ENCODE measurements around the gene ZBBX. TPM values are rescaled to one million over a fixed set of nuclear protein-coding genes. Genes with fewer than 3 reads are reported as not detected.

The ZBBX gene
- total and polyA plus RNA-seq, 10 of the 15 experiments (the other 5 are each of a cell fraction or from before 2014, with no cell fraction given) = 0.01 to 0.34 (median 0.17) TPM; not detected in 6

DNA sequence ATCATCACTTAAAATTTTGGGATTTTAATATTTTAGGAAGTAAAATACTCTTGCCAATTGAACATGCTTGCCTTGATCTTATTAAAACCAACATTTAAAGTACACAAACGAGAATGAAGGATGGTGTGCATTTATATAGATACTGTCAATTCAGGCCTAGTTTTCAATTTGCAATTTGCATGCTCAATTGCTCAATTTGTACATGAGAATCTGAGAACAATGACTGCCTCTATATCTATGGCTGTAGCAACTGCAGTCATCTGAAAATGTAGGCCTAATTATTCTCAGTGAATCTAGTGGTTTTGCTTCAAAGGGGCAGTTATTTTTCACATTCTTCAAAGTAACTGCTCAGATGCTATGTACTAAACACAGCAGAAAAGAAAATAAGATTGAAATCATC, 18.8 kb downstream of the ZBBX start:
- SMC1A ChIA-PET (ENCODE audit: uncharacterized antibody, unreplicated experiment) = no interaction called here
- H3K27me3 ChIP-seq (replicated peaks in 1 of 2; ENCODE audit: control insufficient read depth in 2 of 2, insufficient read depth in 2 of 2, low read length in 1 of 2) = no peaks in the 10 kb centered on the region
- no peaks in the 10 kb centered on the region for H3K4me1 ChIP-seq (ENCODE audit: control insufficient read depth, insufficient read depth, low read length)
- H3K4me3 ChIP-seq = no peak overlapping the region
- ATAC-seq (no peak), DNase-seq (ENCODE audit: low read depth, low spot score) (no peak), FAIRE-seq (no peak)
- H2AFZ ChIP-seq (ENCODE audit: control insufficient read depth, low read depth, low read length) = no peak overlapping the region
- no peaks in the 10 kb centered on the region for H3K79me2 ChIP-seq (ENCODE audit: control insufficient read depth, insufficient read depth, low read length)
- no peaks in the 10 kb centered on the region for H3K36me3 ChIP-seq (ENCODE audit: control insufficient read depth in 2 of 2, insufficient read depth in 2 of 2, low read length in 1 of 2)
- no peaks in the 10 kb centered on the region for H4K20me1 ChIP-seq (ENCODE audit: control insufficient read depth, insufficient read depth)
- no peak overlapping the region for H3K4me2 ChIP-seq (ENCODE audit: control insufficient read depth, insufficient read depth)
- POLR2A ChIA-PET = no interaction called here
- H3K9me3 ChIP-seq (replicated peaks; ENCODE audit: control insufficient read depth, insufficient read depth, low read length) = no peaks in the 10 kb centered on the region
- CTCF ChIA-PET = interaction anchor here (2.0 kb wide), 1 partner anchor 19 kb away, joined by 5 read pairs; the partner anchor contains the start of gene ZBBX
- intact Hi-C loops (cut with micrococcal nuclease; ENCODE audit: unreplicated experiment) (no loop called here), in situ Hi-C loops (cut with MboI) (no loop called here)
- no peak overlapping the region for H3K27ac ChIP-seq (ENCODE audit: control insufficient read depth, insufficient read depth)
- RAD21 ChIA-PET (ENCODE audit: unreplicated experiment) = no interaction called here
- H3K9ac ChIP-seq (ENCODE audit: control insufficient read depth, insufficient read depth, low read length) = no peak overlapping the region
- 0% methylated on average over 1 of the region's 1 CpG for WGBS (ENCODE audit: insufficient coverage, insufficient replicate concordance, low lambda C conversion rate, missing lambda C conversion rate)
- BruUV-seq (replicated peaks) = no TSS peak
- TF ChIP-seq, protein P1, sequence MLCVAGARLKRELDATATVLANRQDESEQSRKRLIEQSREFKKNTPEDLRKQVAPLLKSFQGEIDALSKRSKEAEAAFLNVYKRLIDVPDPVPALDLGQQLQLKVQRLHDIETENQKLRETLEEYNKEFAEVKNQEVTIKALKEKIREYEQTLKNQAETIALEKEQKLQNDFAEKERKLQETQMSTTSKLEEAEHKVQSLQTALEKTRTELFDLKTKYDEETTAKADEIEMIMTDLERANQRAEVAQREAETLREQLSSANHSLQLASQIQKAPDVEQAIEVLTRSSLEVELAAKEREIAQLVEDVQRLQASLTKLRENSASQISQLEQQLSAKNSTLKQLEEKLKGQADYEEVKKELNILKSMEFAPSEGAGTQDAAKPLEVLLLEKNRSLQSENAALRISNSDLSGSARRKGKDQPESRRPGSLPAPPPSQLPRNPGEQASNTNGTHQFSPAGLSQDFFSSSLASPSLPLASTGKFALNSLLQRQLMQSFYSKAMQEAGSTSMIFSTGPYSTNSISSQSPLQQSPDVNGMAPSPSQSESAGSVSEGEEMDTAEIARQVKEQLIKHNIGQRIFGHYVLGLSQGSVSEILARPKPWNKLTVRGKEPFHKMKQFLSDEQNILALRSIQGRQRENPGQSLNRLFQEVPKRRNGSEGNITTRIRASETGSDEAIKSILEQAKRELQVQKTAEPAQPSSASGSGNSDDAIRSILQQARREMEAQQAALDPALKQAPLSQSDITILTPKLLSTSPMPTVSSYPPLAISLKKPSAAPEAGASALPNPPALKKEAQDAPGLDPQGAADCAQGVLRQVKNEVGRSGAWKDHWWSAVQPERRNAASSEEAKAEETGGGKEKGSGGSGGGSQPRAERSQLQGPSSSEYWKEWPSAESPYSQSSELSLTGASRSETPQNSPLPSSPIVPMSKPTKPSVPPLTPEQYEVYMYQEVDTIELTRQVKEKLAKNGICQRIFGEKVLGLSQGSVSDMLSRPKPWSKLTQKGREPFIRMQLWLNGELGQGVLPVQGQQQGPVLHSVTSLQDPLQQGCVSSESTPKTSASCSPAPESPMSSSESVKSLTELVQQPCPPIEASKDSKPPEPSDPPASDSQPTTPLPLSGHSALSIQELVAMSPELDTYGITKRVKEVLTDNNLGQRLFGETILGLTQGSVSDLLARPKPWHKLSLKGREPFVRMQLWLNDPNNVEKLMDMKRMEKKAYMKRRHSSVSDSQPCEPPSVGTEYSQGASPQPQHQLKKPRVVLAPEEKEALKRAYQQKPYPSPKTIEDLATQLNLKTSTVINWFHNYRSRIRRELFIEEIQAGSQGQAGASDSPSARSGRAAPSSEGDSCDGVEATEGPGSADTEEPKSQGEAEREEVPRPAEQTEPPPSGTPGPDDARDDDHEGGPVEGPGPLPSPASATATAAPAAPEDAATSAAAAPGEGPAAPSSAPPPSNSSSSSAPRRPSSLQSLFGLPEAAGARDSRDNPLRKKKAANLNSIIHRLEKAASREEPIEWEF (IDR thresholded peaks at IDR 0.05; ENCODE audit: insufficient replicate concordance, low read depth, low read length) = no peak
- TF ChIP-seq MEF2B (IDR thresholded peaks at IDR 0.05; ENCODE audit: partially characterized antibody, poor library complexity, severe bottlenecking) (no peak), TCF12 (IDR thresholded peaks at IDR 0.05; ENCODE audit: low read depth, low read length) (no peak), NBN (IDR thresholded peaks at IDR 0.05) (no peak), POLR2AphosphoS5 (IDR thresholded peaks at IDR 0.05; ENCODE audit: low read length) (no peak), IKZF2 (IDR thresholded peaks at IDR 0.05) (no peak), ZSCAN29 (IDR thresholded peaks at IDR 0.05) (no peak), CHD1 (IDR thresholded peaks at IDR 0.05; ENCODE audit: low read depth, low read length) (no peak), NFYA (IDR thresholded peaks at IDR 0.05; ENCODE audit: borderline replicate concordance, low read depth, low read length) (no peak), BCL11A (IDR thresholded peaks at IDR 0.05; ENCODE audit: low read depth, low read length) (no peak), NR2C2 (IDR thresholded peaks at IDR 0.05; ENCODE audit: borderline replicate concordance, control insufficient read depth, insufficient read length, low read depth) (no peak)
- TF ChIP-seq, protein P2, sequence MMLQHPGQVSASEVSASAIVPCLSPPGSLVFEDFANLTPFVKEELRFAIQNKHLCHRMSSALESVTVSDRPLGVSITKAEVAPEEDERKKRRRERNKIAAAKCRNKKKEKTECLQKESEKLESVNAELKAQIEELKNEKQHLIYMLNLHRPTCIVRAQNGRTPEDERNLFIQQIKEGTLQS (IDR thresholded peaks at IDR 0.05; ENCODE audit: borderline replicate concordance, extremely low read depth, low read depth, low read length) = no peak
- TF ChIP-seq, protein P3, sequence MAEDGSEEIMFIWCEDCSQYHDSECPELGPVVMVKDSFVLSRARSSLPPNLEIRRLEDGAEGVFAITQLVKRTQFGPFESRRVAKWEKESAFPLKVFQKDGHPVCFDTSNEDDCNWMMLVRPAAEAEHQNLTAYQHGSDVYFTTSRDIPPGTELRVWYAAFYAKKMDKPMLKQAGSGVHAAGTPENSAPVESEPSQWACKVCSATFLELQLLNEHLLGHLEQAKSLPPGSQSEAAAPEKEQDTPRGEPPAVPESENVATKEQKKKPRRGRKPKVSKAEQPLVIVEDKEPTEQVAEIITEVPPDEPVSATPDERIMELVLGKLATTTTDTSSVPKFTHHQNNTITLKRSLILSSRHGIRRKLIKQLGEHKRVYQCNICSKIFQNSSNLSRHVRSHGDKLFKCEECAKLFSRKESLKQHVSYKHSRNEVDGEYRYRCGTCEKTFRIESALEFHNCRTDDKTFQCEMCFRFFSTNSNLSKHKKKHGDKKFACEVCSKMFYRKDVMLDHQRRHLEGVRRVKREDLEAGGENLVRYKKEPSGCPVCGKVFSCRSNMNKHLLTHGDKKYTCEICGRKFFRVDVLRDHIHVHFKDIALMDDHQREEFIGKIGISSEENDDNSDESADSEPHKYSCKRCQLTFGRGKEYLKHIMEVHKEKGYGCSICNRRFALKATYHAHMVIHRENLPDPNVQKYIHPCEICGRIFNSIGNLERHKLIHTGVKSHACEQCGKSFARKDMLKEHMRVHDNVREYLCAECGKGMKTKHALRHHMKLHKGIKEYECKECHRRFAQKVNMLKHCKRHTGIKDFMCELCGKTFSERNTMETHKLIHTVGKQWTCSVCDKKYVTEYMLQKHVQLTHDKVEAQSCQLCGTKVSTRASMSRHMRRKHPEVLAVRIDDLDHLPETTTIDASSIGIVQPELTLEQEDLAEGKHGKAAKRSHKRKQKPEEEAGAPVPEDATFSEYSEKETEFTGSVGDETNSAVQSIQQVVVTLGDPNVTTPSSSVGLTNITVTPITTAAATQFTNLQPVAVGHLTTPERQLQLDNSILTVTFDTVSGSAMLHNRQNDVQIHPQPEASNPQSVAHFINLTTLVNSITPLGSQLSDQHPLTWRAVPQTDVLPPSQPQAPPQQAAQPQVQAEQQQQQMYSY (CRISPR knock-in tag; IDR thresholded peaks at IDR 0.05) = no peak
- TF ChIP-seq, protein P4, sequence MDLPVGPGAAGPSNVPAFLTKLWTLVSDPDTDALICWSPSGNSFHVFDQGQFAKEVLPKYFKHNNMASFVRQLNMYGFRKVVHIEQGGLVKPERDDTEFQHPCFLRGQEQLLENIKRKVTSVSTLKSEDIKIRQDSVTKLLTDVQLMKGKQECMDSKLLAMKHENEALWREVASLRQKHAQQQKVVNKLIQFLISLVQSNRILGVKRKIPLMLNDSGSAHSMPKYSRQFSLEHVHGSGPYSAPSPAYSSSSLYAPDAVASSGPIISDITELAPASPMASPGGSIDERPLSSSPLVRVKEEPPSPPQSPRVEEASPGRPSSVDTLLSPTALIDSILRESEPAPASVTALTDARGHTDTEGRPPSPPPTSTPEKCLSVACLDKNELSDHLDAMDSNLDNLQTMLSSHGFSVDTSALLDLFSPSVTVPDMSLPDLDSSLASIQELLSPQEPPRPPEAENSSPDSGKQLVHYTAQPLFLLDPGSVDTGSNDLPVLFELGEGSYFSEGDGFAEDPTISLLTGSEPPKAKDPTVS (IDR thresholded peaks at IDR 0.05; ENCODE audit: low read depth, low read length) = no peak
